Cardiac fibroblast (primary cell): Measurements from ENCODE around the gene TH.

Experiments used
- DNase-seq, 2 donors: peaks; one replicate each; pipeline versions ENCODE4 v3.0.0 to v3.0.0-alpha.2; 2010; ENCODE audit warnings: low read depth in 2 of 2
- H3K4me3 ChIP-seq, 2 donors: replicated peaks in 1 of 2; 1 replicate in 1 of 2; 2 replicates in 1 of 2; pipeline ENCODE4 v1.5.1; 2011; ENCODE audit warnings: low read depth in 2 of 2, low read length in 2 of 2, mild to moderate bottlenecking in 2 of 2, moderate library complexity in 1 of 2
- CTCF ChIP-seq: IDR thresholded peaks from one replicate; pipeline ENCODE4 v1.5.1; 2011; ENCODE audit warnings: low read depth, mild to moderate bottlenecking, low read length, inconsistent platforms

TH gene

GRCh38 chr11:2212411-2213251 is 41.0 kb upstream of the TH start:
- no peak overlapping the region for H3K4me3 ChIP-seq
- DNase-seq: no peak
- no peak for TF ChIP-seq CTCF

GRCh38 chr11:2211113-2211971 is 39.7 kb upstream of the TH start:
- no peak for DNase-seq
- TF ChIP-seq CTCF: no peak

DNA sequence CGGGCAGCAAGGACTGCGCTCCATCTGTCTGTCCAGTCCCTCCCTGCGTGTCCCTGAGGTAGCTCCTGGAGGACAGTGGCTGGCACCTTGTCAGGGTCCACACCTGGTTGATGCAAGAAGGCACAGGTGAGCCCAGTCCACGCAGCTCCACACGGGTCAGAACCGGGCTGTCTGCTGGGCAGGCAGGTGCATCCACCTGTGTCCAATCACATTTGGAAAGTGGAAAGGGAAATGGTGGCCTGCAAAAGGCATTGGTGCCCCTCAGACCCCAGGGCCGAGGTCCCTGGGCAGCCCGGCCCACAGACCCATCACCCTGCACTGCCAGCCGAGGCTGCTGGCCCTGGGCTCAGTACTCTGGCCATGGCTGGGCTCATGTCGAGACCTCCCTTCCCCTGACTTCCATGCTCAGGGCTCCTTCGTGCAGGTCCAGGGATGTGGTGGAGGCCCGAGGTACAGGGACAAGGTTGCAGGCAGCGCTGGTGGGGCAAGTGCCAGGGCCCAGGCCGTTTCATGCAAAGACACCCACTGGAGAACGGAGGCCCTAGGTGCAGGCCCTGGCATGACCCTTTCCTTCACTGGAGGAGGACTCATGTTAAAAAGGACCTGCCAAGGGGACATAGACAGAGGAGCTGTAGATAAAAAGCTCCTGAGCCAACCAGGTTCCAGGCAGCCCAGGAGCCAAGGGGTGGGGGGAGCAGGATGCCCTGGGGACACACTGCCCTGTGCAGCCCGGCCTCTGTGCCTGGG is 38.9 kb upstream of the TH start:
- no peak for TF ChIP-seq CTCF
- no peak for DNase-seq

More at GRCh38 chr11:2211113-2211971, 39.7 kb upstream of the TH start:
- no peak overlapping the region for H3K4me3 ChIP-seq

DNA sequence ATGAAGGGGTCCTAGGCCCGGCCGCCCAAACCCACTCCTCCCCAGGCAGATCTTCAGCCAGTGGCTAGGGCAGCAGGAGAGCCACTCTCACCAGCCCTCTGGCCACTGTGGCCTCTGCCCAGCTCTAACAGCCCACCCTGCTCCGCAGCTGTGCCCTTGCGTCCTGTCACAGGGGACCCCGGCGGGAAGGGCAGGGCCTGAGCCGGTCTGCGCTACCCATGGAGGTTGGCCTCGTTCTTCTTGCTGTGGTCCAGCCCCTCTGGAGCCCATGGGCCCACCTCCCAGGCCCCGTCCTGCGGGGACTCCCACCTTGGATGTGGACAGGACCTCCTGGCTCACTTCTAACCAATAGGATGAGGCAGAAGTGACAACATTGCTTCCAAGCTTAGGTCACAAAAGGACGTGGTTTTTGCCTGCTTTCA is 38.3 kb upstream of the TH start:
- no peak overlapping the region for H3K4me3 ChIP-seq
- DNase-seq: no peak
- no peak for TF ChIP-seq CTCF

More for the DNA sequence above, 38.9 kb upstream of the TH start:
- H3K4me3 ChIP-seq: no peak overlapping the region

DNA sequence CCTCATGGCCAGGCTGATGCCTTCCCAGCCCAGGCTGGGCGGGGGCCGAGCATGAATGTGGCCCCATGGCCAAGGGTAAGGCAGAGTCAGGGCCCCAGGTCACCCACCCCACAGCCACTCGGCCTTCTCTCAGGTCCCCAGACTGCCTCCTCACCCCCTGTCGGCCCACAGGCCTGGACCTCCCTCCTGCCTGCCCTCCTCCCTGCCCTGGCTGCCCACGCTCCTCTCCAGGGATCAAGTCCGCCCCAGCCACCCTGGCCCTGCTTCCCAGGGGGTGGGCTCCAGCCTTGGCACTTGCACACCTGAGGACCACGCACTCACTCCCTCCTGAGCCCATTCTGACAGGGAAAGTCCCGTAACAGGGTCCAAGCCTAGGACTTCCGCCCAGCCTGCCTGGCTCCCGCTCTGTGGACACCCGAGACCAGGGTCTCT is 37.8 kb upstream of the TH start:
- no peak overlapping the region for H3K4me3 ChIP-seq
- no peak for DNase-seq
- no peak for TF ChIP-seq CTCF

DNA sequence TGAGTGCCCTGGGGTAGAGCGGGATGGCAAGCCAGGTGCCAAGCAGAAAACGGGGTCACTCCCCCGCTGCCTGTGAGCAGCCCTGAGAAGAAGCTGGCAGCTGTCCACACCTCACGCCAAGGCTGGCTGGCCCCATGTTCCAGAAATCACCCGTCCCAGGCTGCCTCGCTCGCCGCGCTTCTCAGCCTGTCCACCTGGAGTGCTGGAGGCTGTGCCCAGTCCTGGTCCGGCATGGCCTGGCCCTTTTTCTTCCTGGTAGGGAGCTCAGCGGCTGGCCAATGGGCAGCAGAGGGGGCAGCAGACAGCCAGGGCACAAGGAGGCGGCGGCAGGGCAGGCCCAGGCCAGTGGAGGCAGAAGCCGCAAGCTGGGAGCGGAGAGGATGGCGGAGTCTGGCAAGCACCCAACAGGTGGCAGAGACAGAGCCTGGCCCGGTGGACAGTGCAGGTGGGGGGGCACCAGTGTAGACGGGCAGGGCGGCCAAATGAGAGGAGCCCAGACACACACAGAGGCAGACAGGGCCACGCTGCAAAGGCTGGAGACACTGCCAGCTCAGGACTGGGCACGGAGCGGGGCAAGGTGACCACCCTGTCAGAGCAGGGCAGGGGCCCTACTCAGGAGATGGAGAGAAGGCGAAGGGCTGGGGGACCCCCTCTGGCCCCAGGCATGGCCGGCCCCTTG is 37.2 kb upstream of the TH start:
- no peak for TF ChIP-seq CTCF
- no peak overlapping the region for H3K4me3 ChIP-seq
- DNase-seq: no peak
